Panc1 (cell line): ENCODE results near the gene FGFBP1. TPM values are rescaled to one million over a fixed set of nuclear protein-coding genes. Genes with fewer than 3 reads are reported as not detected.

Source experiments
- ATAC-seq: fragments of 200-7000 bp; cut with Tn5 transposase; 2 replicates; pipeline ENCODE4 v1.9.1; 2020; ENCODE audit warnings: mild to moderate bottlenecking, moderate library complexity
- BruUV-seq: library from RNA; stranded (reverse); fragments of 400-500 nt; replicated peaks from 2 replicates; lab custom pipeline; 2021; lab: Mats Ljungman, UMichigan
- CTCF ChIA-PET: fragments of 300-600 bp; sonication (Branson Sonifier 250); formaldehyde crosslinking; loops from one replicate; lab custom pipeline; 2022; ENCODE audit warnings: antibody characterized with exemption; lab: Charles Lee
- POLR2A ChIA-PET: fragments of 300-600 bp; sonication (Branson Sonifier 250); formaldehyde crosslinking; loops from one replicate; lab custom pipeline; 2022; ENCODE audit warnings: antibody characterized with exemption; lab: Charles Lee
- DNase-seq: peaks from one replicate; pipeline ENCODE4 v3.0.0-alpha.2; 2010; ENCODE audit warnings: low read depth, low spot score
- H3K27ac ChIP-seq: 2 replicates; pipeline ENCODE4 v1.5.1; 2011; ENCODE audit warnings: mild to moderate bottlenecking, low read length, inconsistent platforms
- H3K27me3 ChIP-seq: fragments of 200-500 bp; sonication (Bioruptor generic); 2 replicates; pipeline ENCODE4 v1.6.0; 2014; ENCODE audit warnings: low read length, inconsistent platforms; ENCODE audit not compliant: control insufficient read depth, insufficient read depth
- H3K36me3 ChIP-seq: fragments of 200-500 bp; sonication (Bioruptor generic); 2 replicates; pipeline ENCODE4 v1.5.1; 2014; ENCODE audit warnings: inconsistent platforms, mild to moderate bottlenecking, low read length, moderate library complexity; ENCODE audit not compliant: control insufficient read depth, insufficient read depth
- H3K4me1 ChIP-seq: 2 replicates; pipeline ENCODE4 v1.5.1; 2011; ENCODE audit warnings: inconsistent platforms, mild to moderate bottlenecking, low read length, moderate library complexity; ENCODE audit not compliant: control insufficient read depth, insufficient read depth
- H3K4me3 ChIP-seq, 2 experiments: 2 replicates each; pipeline ENCODE4 v1.5.1; 2011 to 2012; ENCODE audit warnings: low read depth in 2 of 2, low read length in 2 of 2, mild to moderate bottlenecking in 2 of 2, inconsistent platforms in 1 of 2, moderate library complexity in 1 of 2
- H3K9me3 ChIP-seq: fragments of 200-500 bp; sonication (Bioruptor generic); 2 replicates; pipeline ENCODE4 v1.5.1; 2014; ENCODE audit warnings: low read depth, mild to moderate bottlenecking, inconsistent platforms, low read length, moderate library complexity; ENCODE audit not compliant: control insufficient read depth, insufficient read depth
- CTCF ChIP-seq: fragments of 450-650 bp; IDR thresholded peaks from 2 replicates; pipeline ENCODE4 v1.5.1; 2017; ENCODE audit warnings: mild to moderate bottlenecking
- POLR2AphosphoS5 ChIP-seq: IDR thresholded peaks from 2 replicates; pipeline ENCODE4 v1.6.1; 2012; ENCODE audit warnings: mild to moderate bottlenecking, low read depth, low read length, moderate library complexity
- REST ChIP-seq, 2 experiments: IDR thresholded peaks; 2 replicates each; pipeline ENCODE4 v1.6.1; 2011 to 2012; ENCODE audit warnings: low read depth in 2 of 2, control low read depth in 1 of 2, low read length in 1 of 2, mild to moderate bottlenecking in 1 of 2, moderate library complexity in 1 of 2; ENCODE audit not compliant: insufficient read depth in 1 of 2
- SIN3A ChIP-seq: IDR thresholded peaks from 2 replicates; pipeline ENCODE4 v1.6.1; 2012; ENCODE audit warnings: low read depth, mild to moderate bottlenecking, low read length, moderate library complexity, borderline replicate concordance; ENCODE audit not compliant: insufficient read depth
- TCF7L2 ChIP-seq: IDR thresholded peaks from 2 replicates; pipeline ENCODE4 v1.6.1; 2011; ENCODE audit warnings: mild to moderate bottlenecking, low read depth, low read length, inconsistent platforms
- in situ Hi-C: cut with HindIII; loops from 2 replicates; pipeline ENCODE4 v1.10.0; 2016; ENCODE audit warnings: low sequenced_read_pairs, low pct_unique_long_range_greater_than_20kb
- intact Hi-C: fragments of 100-400 bp; cut with micrococcal nuclease; formaldehyde crosslinking; loops from one replicate; pipeline ENCODE4 v1.10.0; 2022; ENCODE audit not compliant: unreplicated experiment
- total RNA-seq: library from RNA; stranded (reverse); gene quantifications from one replicate; pipeline ENCODE4 v1.2.1, GENCODE V29; 2021; ENCODE audit not compliant: unreplicated experiment

The FGFBP1 gene
- total RNA-seq, 1 experiment from 2014 or later = 0.39 TPM

GRCh38 chr4:15891312-15891711, 47.2 kb downstream of the FGFBP1 start:
- no TSS peak for BruUV-seq
- in situ Hi-C loops (no loop called here), intact Hi-C loops (no loop called here)
- ATAC-seq (no peak), DNase-seq (no peak)
- Histone ChIP-seq H3K4me3 (no peak overlapping the region), H3K4me1 (no peaks in the 10 kb centered on the region), H3K27me3 (no peaks in the 10 kb centered on the region), H3K36me3 (no peaks in the 10 kb centered on the region), H3K9me3 (no peaks in the 10 kb centered on the region), H3K27ac (no peak overlapping the region)
- TF ChIP-seq CTCF = no peak
- no peak for TF ChIP-seq POLR2AphosphoS5
- no peak for TF ChIP-seq TCF7L2
- TF ChIP-seq REST (IDR thresholded peaks at IDR 0.05; ENCODE audit: insufficient read depth in 1 of 2, low read depth in 2 of 2, low read length in 1 of 2) = no peak
- no peak for TF ChIP-seq SIN3A
- ChIA-PET POLR2A (no interaction called here), CTCF (no interaction called here)

- ATAC-seq = no peak
- H3K4me3 ChIP-seq = no peak overlapping the region
- ChIA-PET CTCF (no interaction called here), POLR2A (no interaction called here)
- DNase-seq = no peak
- no peaks in the 10 kb centered on the region for H3K27me3 ChIP-seq
- H3K4me1 ChIP-seq = no peaks in the 10 kb centered on the region
- BruUV-seq = no TSS peak
- H3K9me3 ChIP-seq = no peaks in the 10 kb centered on the region
- H3K27ac ChIP-seq = no peak overlapping the region
- no peaks in the 10 kb centered on the region for H3K36me3 ChIP-seq
- intact Hi-C loops = no loop called here
- no peak for TF ChIP-seq TCF7L2
- no peak for TF ChIP-seq SIN3A
- no peak for TF ChIP-seq CTCF
- TF ChIP-seq POLR2AphosphoS5 = no peak
- no peak for TF ChIP-seq REST (IDR thresholded peaks at IDR 0.05; ENCODE audit: insufficient read depth in 1 of 2, low read depth in 2 of 2, low read length in 1 of 2)
- in situ Hi-C loops = no loop called here
Measured at GRCh38 chr4:15890246-15890829, 48.2 kb downstream of the FGFBP1 start.
